GM18858 (cell line): Measurements from ENCODE around the gene FGF4.
"Not testable (repeated sequence)": the region's sequence is repeated elsewhere in the genome, so short reads cannot be mapped to it uniquely, and the experiment has no call there.

Experiments
- ATAC-seq: cut with Tn5 transposase; IDR thresholded peaks from one replicate; pipeline ENCODE4 v1.9.1; 2021; ENCODE audit not compliant: unreplicated experiment

FGF4 gene

DNA sequence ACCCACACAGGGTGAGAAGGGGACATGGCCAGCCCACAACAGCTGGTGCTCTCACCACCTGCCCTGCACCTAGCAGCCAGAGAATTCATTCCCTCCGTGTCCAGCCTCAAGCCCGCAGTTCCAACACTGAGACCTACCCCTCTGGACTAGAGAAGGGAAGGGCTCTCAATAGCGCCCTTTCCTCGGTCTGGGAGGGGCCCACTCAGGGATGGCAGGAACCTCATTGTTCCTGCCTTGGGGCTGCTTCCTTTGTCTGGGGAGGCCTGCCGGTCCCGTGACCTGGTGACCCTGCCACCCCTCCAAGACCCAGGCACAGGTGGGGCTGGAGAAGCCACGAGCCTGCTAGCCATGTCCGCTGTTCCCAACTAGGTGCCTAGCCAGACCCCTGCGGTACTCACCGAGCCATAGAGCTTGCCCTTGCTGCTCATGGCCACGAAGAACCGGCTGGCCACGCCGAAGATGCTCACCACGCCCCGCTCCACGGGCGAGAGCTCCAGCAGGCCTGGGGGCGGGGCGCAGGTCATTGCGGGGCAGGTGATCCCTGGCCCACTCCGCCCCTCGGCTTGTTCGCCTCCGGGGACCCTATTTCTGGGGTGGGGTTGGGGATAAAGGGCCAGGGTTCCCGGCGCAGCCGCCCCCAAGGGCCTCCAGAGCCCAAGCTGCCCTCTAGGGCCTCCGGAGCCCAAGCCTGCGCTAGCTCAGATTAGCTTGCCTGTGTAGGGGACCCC, 1.4 kb downstream of the FGF4 start:
- ATAC-seq: no peak

DNA sequence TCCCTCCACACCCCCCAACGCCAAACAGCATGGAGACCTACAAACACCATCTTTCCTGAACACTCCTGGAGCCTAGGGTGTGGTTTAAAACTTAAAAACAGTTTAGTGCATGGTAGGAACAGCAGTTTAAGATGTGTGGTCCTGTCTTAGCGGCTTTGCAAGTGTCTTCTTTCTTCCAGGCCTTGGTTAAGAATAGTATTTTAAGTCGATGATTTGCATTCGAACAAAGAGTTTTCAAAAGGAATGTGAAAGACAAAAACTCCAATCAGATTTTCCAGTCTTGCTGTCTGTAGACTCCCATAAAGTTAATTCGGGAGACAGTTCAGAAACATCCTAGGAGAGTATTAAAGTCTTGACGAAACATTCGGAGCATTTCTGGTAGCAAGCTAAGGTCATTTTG, 3.7 kb downstream of the FGF4 start:
- ATAC-seq: no peak

DNA sequence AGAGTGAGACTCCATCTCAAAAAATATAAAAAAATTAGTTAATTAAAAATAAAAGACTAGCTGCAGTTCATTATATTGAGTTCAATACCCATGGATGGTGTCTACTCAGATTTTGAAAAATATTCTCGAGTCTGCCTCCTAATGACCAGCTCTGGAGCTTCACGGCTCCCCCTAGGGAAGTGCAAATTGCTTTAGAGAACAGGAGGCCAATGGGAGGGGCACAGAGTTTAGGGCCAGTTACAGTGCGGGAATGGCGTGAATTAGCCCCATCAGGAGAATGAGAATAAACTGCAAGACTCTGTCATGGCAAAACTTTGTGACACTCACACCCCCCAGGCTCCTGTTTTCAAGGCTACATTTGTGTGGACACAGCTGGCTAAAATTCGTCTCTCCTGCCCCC, 4.6 kb downstream of the FGF4 start:
- no peak for ATAC-seq

DNA sequence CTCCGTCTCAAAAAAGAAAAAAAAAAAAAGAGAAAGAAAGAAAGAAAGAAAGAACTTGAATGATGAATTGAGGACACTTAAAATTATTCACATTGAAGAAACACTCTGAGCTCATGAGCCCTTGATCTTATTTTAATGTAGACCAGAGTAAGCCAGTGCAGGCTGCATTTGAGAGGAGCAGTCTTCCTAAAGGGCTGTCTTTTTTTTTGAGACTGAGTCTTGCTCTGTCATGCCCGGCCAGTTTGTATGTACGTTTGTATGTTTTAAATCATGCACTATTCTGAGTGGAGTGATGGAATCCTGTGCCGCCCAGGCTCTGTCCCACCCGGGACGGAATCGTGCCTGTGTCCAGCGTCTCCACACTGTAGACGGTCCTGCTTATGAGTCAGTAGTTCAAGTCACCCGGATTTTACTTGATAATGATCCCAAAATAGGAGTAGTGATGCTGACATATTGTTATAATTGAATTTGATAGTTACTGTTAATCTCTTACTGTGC, 9.6 kb downstream of the FGF4 start:
- ATAC-seq: no peak

DNA sequence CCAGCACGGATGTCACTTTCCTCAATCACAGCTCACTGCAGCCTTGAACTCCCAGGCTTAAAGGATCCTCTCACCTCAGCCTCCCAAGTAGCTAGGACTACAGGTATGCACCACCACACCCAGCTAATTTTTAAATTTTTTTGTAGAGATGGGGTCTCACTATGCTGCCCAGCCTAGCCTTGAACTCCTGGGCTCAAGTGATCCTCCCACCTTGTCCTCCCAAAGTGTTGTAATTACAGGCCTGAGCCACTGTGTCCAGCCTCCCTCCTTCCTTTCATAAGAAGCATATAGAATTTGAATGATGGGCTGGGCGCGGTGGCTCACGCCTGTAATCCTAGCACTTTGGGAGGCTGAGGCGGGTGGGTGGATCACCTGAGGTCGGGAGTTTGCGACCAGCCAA, 10.2 kb downstream of the FGF4 start:
- ATAC-seq: not testable (repeated sequence)

DNA sequence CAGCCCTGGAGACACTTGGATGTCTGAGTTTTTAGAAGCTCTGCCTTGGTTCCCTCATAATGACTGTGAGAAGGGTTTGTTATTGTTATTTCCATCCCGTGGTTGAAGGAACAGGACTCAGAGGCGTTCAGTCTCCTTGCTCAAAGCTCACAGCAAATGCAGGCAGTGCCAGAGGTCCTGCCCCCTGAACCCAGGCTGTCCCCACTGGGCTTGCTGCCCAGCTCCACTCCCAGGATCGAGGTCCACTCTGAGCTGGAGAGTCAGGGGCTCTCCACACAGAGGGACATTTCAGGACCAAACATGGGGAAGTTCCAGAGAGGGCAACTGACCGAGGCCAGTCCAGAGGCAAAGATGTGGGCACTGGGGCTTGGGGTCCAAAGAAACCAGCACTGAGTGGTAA, 14.8 kb downstream of the FGF4 start:
- ATAC-seq: no peak

DNA sequence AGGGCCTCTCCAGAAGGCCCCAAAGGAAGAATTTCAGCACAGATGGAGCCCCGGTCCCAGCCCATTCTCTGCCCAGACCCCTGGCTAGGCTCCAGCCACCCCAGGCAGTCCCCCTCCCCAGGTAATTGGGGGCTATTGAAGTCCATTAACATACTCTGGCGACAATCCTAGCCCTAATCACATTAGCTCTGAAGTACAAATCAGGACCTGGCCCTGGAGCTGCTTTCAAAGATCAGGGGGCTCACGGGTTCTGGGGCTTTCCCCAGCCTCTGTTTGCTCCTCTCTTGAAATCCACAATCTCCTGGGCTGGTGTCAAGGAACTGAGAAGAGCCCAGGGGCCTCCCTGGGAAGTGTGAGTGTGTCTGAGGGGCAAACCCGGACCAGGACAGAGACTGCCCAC, 22.3 kb downstream of the FGF4 start:
- no peak for ATAC-seq

DNA sequence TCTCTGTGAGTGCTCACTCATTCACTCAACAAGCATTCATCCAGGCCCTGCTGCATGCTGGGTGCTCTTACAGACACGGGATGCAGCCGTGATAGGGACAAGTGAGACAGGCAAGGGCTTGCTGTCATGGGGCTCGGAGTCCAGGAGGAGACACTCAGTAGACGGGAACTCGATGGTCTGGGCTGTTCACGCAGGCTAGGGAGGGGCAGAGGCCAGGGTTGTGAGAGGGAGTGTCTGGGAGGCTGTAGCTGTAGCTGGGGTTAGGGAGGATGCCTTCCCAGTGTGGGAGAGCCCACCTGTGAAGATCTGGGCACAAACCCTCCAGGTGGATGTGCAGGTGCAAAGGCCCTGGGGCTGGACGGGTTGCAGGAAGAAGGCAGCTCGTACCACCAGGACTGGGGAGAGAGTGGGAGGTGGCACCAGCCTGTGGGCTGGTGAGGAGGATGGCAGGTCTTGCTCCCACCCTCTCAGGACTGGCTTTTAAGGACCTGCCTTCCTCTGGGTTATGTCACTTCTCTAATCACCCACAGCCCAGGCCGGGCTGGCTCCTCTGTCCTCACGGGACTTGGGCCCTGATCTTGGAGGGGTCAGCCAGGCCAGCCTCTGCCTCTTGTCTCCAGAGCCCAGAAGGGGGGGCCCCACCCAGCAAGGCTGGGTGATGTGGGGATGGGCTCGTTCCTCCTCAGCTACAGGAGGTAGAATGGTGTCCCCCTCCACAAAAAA, 24.1 kb downstream of the FGF4 start:
- ATAC-seq: no peak

DNA sequence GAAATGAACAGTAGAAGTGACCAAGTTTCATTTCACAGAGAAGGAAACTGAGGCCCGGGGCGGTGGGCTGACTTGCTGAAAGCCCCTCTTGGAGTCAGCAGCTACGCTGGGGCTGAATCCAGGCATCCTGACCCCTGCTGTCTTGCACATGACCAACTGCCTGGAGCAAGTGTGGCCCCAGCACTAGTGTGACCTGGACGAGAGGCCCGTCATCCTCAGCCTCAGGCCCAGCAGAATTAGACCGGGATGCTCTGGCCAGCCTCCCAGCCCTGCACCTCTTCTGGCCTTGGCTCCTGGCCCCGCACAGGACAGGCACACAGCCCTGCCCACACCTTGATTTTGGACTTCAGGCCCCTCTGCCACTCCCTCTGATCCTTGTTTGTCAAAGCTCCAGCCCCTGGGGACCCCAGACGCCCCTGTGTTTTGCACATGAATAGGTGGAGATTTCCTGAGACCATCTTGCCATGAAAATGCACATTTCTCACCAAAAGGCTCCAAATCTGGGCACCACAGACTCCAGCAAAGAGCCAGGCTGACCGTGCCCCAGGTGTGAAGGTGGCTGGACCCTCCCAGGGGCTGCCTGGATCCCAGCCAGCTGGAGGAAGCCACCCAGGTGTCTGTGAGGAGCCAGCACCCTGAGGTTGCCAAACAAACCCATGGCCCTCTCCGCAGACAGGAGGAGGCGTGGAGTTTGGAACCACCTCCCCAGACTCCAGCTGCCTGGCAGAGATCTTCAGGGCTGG, 24.9 kb downstream of the FGF4 start:
- ATAC-seq: no peak

DNA sequence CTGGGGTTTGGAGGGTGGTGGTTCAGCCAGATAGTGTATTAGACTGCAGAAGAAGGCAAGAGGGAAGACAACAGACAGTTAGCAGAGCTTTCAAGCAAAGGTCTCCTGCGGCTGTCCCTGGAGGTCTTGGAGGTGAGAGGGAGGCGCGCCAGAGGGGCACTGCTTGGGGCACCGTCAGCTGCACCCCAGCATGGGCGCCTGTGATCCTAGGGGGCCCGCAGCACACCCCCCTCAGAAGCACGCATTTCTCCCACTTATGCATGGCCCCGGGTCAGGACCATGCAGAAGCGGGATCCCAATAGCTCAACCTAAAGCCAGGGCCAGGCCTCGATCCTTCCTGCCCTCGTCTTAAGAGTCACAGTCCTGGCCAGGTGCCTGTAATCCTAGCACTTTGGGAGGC, 26.5 kb downstream of the FGF4 start:
- no peak for ATAC-seq

DNA sequence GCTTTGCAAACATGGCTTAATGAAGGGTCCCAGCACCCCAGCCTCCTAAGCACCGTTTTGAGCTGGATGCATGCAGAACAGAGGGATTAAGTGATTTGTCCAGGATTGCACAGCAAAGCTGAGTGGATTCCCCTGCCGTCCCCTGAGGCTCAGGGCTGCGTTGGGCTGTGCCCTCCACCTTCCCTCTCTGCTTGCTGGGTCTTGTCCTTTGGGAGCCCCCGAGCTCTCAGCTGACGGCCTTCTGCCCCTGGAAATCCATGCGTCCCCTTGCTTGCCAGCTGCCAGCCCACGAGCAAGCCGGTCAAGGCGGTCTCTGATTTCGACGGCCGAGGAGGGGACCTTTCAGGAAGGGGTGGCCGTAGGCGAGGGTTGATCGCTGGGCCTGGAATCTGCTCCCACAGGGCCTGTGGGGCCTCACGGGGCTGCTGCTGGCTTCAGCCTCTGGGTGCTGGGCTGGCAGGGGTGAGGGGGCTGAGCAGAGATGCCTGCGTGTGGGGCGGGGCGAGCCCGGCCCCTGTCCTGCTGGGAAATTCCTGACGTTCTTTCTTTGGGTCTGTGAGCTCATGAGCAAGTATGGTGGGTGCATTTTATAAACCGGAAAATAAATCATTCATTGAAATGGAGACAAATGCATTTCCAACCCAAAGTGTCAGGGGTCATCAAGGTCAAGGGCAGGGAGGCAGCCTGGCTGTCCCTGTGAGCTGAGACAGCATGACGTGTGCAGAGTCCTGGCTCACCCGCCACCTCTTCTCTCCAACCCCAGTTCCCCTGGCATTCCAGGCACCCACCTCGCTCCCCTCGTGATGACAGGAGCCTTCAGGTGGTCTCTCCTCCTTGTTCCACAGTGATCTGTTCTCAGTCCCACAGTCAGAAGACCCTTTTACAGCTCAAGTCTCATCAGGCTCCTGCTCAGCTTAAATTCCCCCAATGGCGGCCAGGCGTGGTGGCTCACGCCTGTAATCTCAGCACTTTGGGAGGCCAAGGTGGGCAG, 28.1 kb downstream of the FGF4 start:
- ATAC-seq: no peak

DNA sequence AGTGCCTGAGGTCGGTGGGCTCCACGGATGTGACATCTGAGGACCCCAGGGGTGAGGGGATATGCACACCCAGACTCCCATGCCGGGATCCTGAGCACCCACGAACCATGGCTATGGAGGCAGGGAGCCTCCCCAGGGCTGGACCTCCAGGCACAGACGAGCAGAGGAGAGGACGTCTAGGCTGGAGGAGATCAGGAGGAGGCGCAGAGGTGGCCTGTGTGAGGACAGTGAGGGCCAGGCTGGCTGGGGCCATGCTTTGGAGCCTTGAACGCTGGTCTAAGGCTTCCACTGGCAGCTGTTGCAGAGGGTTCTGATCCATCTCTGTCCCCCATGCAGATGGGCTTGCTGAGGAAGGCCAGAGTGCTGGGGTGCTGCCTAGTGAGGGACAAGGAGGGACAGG, 29.0 kb downstream of the FGF4 start:
- no peak for ATAC-seq

DNA sequence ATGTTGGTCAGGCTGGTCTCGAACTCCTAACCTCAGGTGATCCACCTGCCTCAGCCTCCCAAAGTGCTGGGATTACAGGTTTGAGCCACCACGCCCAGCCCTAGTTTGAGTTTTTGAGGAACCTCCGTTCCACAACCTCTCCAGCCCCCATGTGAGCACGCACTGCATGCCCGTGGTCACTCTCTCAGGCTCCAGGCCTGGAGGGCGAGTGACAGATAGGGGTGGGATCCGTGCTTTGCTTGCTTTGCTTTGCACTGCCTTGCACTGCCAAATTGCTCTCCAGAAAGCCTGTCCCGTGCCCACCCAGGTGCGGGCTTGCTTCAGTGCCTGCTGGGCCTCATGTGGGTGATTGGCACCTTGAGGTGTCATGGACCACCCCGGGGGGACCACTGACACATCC, 29.9 kb downstream of the FGF4 start:
- ATAC-seq: no peak

DNA sequence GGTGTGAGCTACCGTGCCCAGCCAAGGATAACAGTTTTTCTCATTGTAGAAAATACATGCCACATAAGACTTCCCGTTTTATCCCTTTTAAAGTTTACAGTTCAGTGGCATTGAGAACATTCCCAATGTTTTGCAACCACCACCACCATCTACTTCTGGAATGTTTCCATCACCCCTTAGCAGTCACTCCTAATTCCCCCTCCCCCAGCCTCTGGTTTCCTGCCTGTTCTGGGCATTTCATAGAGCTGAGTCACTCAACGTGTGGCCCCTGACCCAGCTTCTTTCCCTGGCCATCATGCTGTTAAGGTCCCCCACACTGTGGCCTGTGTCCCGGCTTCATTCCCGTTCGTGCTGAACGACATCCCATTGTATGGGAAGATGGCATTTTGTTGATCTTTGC, 30.7 kb downstream of the FGF4 start:
- no peak for ATAC-seq

DNA sequence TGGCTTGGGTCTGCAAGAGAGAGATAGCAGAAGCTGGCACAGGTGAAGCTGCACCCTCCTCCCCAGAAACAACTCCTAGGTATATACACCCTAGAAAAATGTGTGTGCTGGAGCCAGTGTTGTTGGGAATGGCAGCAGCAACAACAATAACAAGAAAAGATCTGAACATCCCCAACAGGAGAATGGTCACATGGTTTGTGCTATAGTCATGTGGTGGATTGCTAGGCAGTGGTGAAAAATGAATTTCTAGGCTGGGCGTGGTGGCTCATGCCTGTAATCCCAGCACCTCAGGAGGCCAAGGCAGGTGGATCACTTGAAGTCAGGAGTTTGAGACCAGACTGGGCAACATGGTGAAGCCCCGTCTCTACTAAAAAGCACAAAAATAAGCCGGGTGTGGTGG, 40.3 kb downstream of the FGF4 start:
- no peak for ATAC-seq

DNA sequence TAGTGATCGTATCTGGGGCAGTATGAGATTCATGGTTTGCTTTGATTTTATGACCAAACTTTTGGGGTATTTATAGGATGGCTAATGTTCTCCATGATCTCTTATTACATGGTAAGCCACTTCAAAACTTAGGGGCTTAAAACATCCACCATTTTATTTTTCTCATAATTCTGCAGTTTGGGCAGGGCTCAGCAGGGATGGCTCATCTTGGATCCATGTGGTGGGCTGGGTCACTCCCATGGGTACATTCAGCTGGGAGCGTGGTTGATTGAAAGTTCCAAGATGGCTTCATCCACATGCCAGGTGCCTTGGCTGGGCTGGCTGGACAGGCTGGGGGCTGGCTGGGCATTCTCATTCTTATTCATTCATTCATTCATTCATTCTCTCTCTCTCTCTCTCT, 40.8 kb downstream of the FGF4 start:
- no peak for ATAC-seq

DNA sequence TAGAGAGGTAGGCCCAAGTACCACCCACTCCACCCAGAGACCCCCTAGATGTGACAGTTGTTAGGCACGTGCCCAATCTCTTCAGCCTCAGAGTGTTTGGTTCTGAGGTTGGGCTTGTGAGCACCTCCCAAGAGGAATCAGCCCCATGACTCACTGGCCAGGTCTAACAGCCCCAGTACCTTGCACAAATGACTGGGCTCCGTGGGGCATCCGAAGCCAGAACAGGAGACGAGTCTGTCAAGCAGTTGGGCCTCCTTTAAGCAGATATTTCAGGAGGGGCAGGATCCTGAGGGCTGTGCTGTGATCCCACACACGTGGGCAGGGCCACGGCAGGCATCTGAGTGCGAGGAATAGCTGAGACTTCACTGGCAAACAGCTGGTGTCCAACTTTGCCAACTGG, 42.2 kb downstream of the FGF4 start:
- no peak for ATAC-seq

DNA sequence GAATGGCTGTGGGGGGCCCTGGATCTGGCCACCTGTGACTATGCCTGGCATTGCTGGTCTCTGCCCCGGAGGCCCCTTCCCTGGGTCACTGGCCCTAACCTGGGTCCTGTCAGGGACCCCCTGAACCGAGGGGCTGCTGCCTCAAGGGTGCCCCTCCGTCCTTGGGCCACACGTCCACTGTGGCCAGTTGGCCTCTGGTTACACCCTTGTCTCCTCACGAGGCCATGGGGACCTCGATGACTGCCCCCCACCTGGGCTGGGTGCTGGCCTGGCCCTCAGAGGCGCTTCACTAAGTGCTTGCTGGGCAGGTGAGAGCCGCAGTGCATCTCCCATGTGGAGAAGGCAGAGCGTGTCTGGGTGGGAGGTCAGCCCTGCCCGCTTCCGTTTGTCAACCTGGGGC, 44.0 kb downstream of the FGF4 start:
- ATAC-seq: no peak

DNA sequence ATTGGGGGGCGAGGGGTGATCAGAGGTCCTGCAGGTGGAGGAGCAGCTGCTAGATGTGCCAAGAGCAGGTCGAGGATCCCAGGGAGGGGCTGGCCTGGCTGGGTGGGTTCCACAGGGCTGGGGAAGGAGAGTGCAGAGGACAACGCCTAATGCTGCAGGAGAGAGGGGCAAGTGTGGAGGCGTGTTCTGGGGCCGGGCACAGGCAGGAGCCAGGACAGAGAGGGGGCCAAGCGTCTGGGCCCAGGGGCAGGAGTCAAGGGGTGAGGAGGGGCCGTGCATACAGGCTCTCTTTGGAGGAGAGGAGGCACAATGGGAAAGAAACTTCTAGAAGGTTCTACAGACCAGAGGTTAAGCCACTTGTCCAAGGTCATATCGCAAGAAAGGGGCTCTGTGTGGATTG, 44.6 kb downstream of the FGF4 start:
- no peak for ATAC-seq

DNA sequence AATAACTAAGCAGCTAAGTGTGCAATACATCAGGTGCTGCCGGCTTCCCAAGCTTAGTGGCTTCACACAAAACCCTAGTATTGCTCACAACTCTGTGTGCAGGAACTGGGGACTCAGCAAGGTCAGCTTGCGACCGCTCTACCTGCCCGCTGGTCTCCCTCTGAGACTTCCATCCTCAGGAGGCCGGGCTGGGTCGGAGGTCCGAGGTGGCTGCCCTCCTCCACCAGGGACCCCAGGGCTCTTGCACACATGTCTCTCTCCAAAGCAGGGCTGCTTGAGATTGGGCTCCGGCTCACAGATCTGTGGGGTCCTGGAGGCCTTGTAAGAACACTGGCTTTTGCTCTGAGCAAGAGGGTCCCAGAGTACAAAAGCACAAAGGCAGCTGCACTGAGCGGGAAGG, 45.9 kb downstream of the FGF4 start:
- no peak for ATAC-seq

DNA sequence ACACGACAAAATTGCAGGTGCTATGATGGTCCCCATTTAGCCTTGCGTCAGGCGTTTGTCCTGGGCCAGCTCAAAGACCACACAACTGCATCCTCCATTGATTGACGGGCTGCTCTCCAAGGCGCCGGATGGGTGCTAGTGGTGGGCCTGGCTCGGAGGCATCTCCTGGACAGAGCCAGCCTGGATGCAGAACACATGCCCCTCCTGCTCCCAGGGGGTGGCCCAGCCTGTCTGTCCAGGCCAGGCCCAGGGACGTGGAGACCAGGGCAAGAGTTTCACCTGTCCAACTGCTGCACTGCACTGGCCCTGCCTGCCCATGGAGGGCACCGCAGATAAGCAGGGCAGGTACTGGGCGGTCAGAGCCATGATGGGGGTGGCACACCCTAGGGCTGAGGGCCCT, 47.9 kb downstream of the FGF4 start:
- no peak for ATAC-seq
